Heart left ventricle (tissue), 16 donors: Measurements from ENCODE around the gene KRT85. TPM values are rescaled to one million over a fixed set of nuclear protein-coding genes. Genes with fewer than 3 reads are reported as not detected.

Source experiments
- ATAC-seq, 4 donors: fragments of 200-7000 bp; cut with Tn5 transposase; one replicate each; pipeline ENCODE4 v1.9.1; 2020 to 2022; ENCODE audit warnings: moderate library complexity in 4 of 4, mild to moderate bottlenecking in 3 of 4, moderate number of reproducible peaks in 1 of 4
- DNase-seq, 5 donors: peaks; one replicate each; pipeline ENCODE4 v3.0.0-alpha.2; 2020
- H3K27ac ChIP-seq, 12 donors: fragments of 200-600 bp; sonication (generic) in 4 of 12; one replicate each; pipeline versions ENCODE4 v1.5.0 to v1.8.0; 2016 to 2022; ENCODE audit warnings: mild to moderate bottlenecking in 2 of 12
- H3K27me3 ChIP-seq, 9 donors: fragments of 200-600 bp; sonication (generic) in 2 of 9; one replicate each; pipeline versions ENCODE4 v1.5.1 to v1.8.0; 2016 to 2022; ENCODE audit warnings: mild to moderate bottlenecking in 3 of 9
- H3K36me3 ChIP-seq, 9 donors: fragments of 200-600 bp; sonication (generic) in 2 of 9; one replicate each; pipeline versions ENCODE4 v1.5.0 to v1.8.0; 2018 to 2022; ENCODE audit warnings: mild to moderate bottlenecking in 2 of 9
- H3K4me1 ChIP-seq, 12 donors: fragments of 200-600 bp; sonication (generic) in 4 of 12; one replicate each; pipeline versions ENCODE4 v1.5.0 to v1.8.0; 2016 to 2022; ENCODE audit warnings: mild to moderate bottlenecking in 3 of 12
- H3K4me3 ChIP-seq, 12 donors: fragments of 200-600 bp; sonication (generic) in 4 of 12; one replicate each; pipeline versions ENCODE4 v1.5.0 to v1.8.0; 2017 to 2022; ENCODE audit warnings: mild to moderate bottlenecking in 9 of 12, moderate library complexity in 4 of 12
- H3K9me3 ChIP-seq, 12 donors: fragments of 200-600 bp; sonication (generic) in 4 of 12; one replicate each; pipeline versions ENCODE4 v1.5.0 to v1.8.0; 2016 to 2022; ENCODE audit warnings: mild to moderate bottlenecking in 1 of 12
- POLR2A ChIP-seq, 2 donors: fragments of 450-650 bp; IDR thresholded peaks; one replicate each; pipeline ENCODE4 v1.6.1; 2017; ENCODE audit warnings: antibody characterized with exemption in 2 of 2, mild to moderate bottlenecking in 2 of 2, moderate library complexity in 2 of 2
- WGBS, 4 donors: extraction: QIAGEN DNeasy Blood & Tissue Kit in 2 of 4; methylation state at CpG; one replicate each; pipeline versions ENCODE4 v1.1.5 to v1.1.7; 2013 to 2018; 5-methylcytosine and 5-hydroxymethylcytosine counted together
- intact Hi-C, 10 donors: fragments of 100-400 bp; cut with DNase I; formaldehyde crosslinking; loops; one replicate each; pipeline versions ENCODE4 v1.11.1 to v1.14.2; 2022
- polyA plus RNA-seq, 2 donors: library from polyadenylated mRNA; stranded (reverse); fragments of 200-250 nt; gene quantifications; one replicate each; pipeline ENCODE4 v1.2.3, GENCODE V29; 2013
- total RNA-seq, 9 donors: library from RNA; depleted of rRNA in 2 of 9; stranded (reverse); fragments of >200 nt in 2 of 9; fragmentation: NEBNext Ultra II Directional in 3 of 9; extraction: Animal tissue kit (Norgen Biotek cat#: 25700) in 3 of 9; gene quantifications; one replicate each; pipeline versions ENCODE4 v1.1.0 to v1.2.4, GENCODE V29; 2016 to 2023
- TF ChIP-seq, protein P1 (sequence below), 12 donors: fragments of 200-600 bp; sonication (generic) in 4 of 12; IDR thresholded peaks; one replicate each; pipeline versions ENCODE4 v1.5.0 to v1.8.0; 2018 to 2022; ENCODE audit warnings: antibody characterized with exemption in 12 of 12, mild to moderate bottlenecking in 5 of 12
- donor health status: ischemic (EF 13 %, LVEDD 7.1; RV severe dilation, severe dysfunction).
- donor health status: healthy with polysubstance abuse.
- donor health status: DM: no; HTN: yes; CAD: no.
- donor health status: DM: no; HTN: no; CAD: no.
- donor health status: ischemic (EF 25% LVEDD 6.9; RV normal size, moderate dysfunction).
- donor health status: ischemic (EF 25% LVEDD 5.7; RV mildly dilated, moderate dysfunction).
- donor health status: healthy.
- donor health status: DM: yes; HTN: yes; CAD: no.
- donor health status: ischemic (EF 35%, LVEDD 5.7; RV mildly dilated, moderate dysfunction).
- donor health status: nonischemic (EF 11% LVEDD 7.7; RV severe dilation, severe dysfunction).
- donor health status: DM: yes; HTN: yes; CAD: no.
- donor health status: PGD.
- donor health status: ischemic (EF 29% LVEDD 5.4; RV normal size, mild dysfunction).
- donor health status: nonischemic (EF 23%, LVEDD 6.1; RV moderate dilation, normal function).

The KRT85 gene
- total and polyA plus RNA-seq, 11 donors = not detected

DNA sequence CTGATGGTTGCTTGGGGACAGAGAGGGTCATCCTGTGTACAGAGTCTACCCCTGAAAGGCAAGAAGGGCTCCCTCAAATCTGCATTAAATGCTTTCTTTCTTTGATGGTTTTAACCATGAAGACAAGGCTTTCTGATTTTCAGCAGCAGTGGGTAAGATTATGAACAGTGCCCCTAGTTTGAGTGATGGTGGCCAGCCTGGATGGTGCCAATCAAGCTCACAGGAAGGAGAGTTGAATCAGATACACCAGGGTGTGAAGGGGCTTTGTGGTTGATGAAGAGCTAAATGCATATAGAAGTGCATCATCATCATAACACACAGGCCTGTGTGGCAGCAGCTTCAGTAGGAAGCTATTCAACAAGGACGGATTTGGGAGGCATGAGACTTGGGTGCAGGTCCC is 5.7 kb downstream of the KRT85 start:
- intact Hi-C loops = no loop called here
- TF ChIP-seq POLR2A (IDR thresholded peaks at IDR 0.05) = no peak
- TF ChIP-seq, protein P1, sequence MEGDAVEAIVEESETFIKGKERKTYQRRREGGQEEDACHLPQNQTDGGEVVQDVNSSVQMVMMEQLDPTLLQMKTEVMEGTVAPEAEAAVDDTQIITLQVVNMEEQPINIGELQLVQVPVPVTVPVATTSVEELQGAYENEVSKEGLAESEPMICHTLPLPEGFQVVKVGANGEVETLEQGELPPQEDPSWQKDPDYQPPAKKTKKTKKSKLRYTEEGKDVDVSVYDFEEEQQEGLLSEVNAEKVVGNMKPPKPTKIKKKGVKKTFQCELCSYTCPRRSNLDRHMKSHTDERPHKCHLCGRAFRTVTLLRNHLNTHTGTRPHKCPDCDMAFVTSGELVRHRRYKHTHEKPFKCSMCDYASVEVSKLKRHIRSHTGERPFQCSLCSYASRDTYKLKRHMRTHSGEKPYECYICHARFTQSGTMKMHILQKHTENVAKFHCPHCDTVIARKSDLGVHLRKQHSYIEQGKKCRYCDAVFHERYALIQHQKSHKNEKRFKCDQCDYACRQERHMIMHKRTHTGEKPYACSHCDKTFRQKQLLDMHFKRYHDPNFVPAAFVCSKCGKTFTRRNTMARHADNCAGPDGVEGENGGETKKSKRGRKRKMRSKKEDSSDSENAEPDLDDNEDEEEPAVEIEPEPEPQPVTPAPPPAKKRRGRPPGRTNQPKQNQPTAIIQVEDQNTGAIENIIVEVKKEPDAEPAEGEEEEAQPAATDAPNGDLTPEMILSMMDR (IDR thresholded peaks at IDR 0.05) = no peak
- ATAC-seq = no peak
- DNase-seq = no peak
- no peaks in the 10 kb centered on the region for H3K9me3 ChIP-seq
- no peaks in the 10 kb centered on the region for H3K36me3 ChIP-seq
- H3K27me3 ChIP-seq = peaks cover 0 to 18% (median 0%) of the 10 kb centered on the region in 9 donors
- H3K27ac ChIP-seq = no peak overlapping the region
- WGBS, 4 donors = 89 to 92% (median 90%) methylated on average over 1 of the region's 1 CpG
- no peak overlapping the region for H3K4me3 ChIP-seq
- H3K4me1 ChIP-seq = no peaks in the 10 kb centered on the region

GRCh38 chr12:52360663-52361271 is 6.5 kb downstream of the KRT85 start:
- H3K4me1 ChIP-seq = no peaks in the 10 kb centered on the region
- H3K27ac ChIP-seq = no peak overlapping the region
- no peak for DNase-seq
- H3K4me3 ChIP-seq = no peak overlapping the region
- no peaks in the 10 kb centered on the region for H3K9me3 ChIP-seq
- WGBS, 4 donors = 80 to 89% (median 84%) methylated on average over 5 to 13 of the region's 13 CpGs
- ATAC-seq = no peak
- intact Hi-C loops = no loop called here
- TF ChIP-seq, protein P1 (IDR thresholded peaks at IDR 0.05) = no peak
- TF ChIP-seq POLR2A (IDR thresholded peaks at IDR 0.05) = no peak
- no peaks in the 10 kb centered on the region for H3K36me3 ChIP-seq
- peaks cover 0 to 26% (median 3%) of the 10 kb centered on the region in 9 donors for H3K27me3 ChIP-seq

- intact Hi-C loops = no loop called here
- DNase-seq (no peak), ATAC-seq (no peak)
- Histone ChIP-seq H3K4me3 (no peak overlapping the region), H3K4me1 (no peaks in the 10 kb centered on the region), H3K27me3 (peaks cover 0 to 32% (median 3%) of the 10 kb centered on the region in 9 donors), H3K36me3 (no peaks in the 10 kb centered on the region), H3K27ac (no peak overlapping the region), H3K9me3 (no peaks in the 10 kb centered on the region)
- 81 to 87% (median 83%) methylated on average over 7 of the region's 7 CpGs for WGBS, 4 donors
- TF ChIP-seq, protein P1 (IDR thresholded peaks at IDR 0.05) = no peak
- TF ChIP-seq POLR2A (IDR thresholded peaks at IDR 0.05) = no peak
These were observed 7.1 kb downstream of the KRT85 start for GRCh38 chr12:52360106-52360662.

- DNase-seq = no peak
- no peak for ATAC-seq
- Histone ChIP-seq H3K27ac (no peak overlapping the region), H3K4me1 (no peaks in the 10 kb centered on the region), H3K9me3 (no peaks in the 10 kb centered on the region), H3K27me3 (peaks cover 0 to 36% (median 3%) of the 10 kb centered on the region in 9 donors), H3K36me3 (no peaks in the 10 kb centered on the region), H3K4me3 (no peak overlapping the region)
- intact Hi-C loops = no loop called here
- WGBS, 4 donors = 71 to 79% (median 74%) methylated on average over 5 of the region's 5 CpGs
- TF ChIP-seq POLR2A (IDR thresholded peaks at IDR 0.05) = no peak
- TF ChIP-seq, protein P1 (IDR thresholded peaks at IDR 0.05) = no peak
These were observed 7.6 kb downstream of the KRT85 start for GRCh38 chr12:52359621-52360061.
